OCI-M2 (cell line): ENCODE data around the gene ZNF430.
A peak's percentile ranks its signal among the peaks of the same experiment; 100 is the strongest.
"Not testable (repeated sequence)": the region's sequence is repeated elsewhere in the genome, so short reads cannot be mapped to it uniquely, and the experiment has no call there.

ENCODE experiments used
- DNase-seq: peaks from one replicate; lab custom pipeline; 2025; ENCODE audit not compliant: unreplicated experiment; lab: John Stamatoyannopoulos, UW

The ZNF430 gene

GRCh38 chr19:21020298-21021227, at the start of gene ZNF430:
Gene ZNF430 (plus strand): TSS chr19:21020657. CDS start chr19:21020801, 144 bp downstream.
- peak; percentile 75 for DNase-seq

GRCh38 chr19:20992788-20993187, 27.7 kb upstream of the ZNF430 start:
- not testable (repeated sequence) for DNase-seq

- DNase-seq, result no peak
Observed at GRCh38 chr19:20999731-21000352, 20.6 kb upstream of the ZNF430 start.

- not testable (repeated sequence) for DNase-seq
Observed at GRCh38 chr19:21021238-21021637, 781 bp downstream of the ZNF430 start.

- no peak for DNase-seq
Observed at GRCh38 chr19:21022996-21023395, 2.5 kb downstream of the ZNF430 start.

GRCh38 chr19:21023901-21024300, 3.4 kb downstream of the ZNF430 start:
- DNase-seq, result no peak

- DNase-seq, result no peak
Observed at GRCh38 chr19:21028969-21029268, 8.5 kb downstream of the ZNF430 start.

- no peak for DNase-seq
Observed at GRCh38 chr19:21045028-21045427, 24.6 kb downstream of the ZNF430 start.

GRCh38 chr19:21046489-21046888, 26.0 kb downstream of the ZNF430 start:
- DNase-seq, result no peak

- DNase-seq, result no peak
Observed at GRCh38 chr19:21047716-21048115, 27.3 kb downstream of the ZNF430 start.

- DNase-seq, result no peak
Observed at GRCh38 chr19:21052902-21053301, 32.4 kb downstream of the ZNF430 start.

- DNase-seq, result no peak
Observed at GRCh38 chr19:21065336-21065735, 44.9 kb downstream of the ZNF430 start.

GRCh38 chr19:21082011-21082975, 61.8 kb downstream of the ZNF430 start, which contains the start of gene ZNF714:
Gene ZNF714 (plus strand): TSS chr19:21082203. CDS start chr19:21098269, 16,066 bp downstream.
- peak; percentile 66 for DNase-seq

GRCh38 chr19:21084343-21084742, 63.9 kb downstream of the ZNF430 start:
- DNase-seq, result no peak

- no peak for DNase-seq
Observed at GRCh38 chr19:21087871-21088270, 67.4 kb downstream of the ZNF430 start.

GRCh38 chr19:21092109-21092508, 71.7 kb downstream of the ZNF430 start:
- DNase-seq, result no peak

- no peak for DNase-seq
Observed at GRCh38 chr19:21094347-21095025, 74.0 kb downstream of the ZNF430 start.

- no peak for DNase-seq
Observed at GRCh38 chr19:21098291-21098690, 77.8 kb downstream of the ZNF430 start.

GRCh38 chr19:21101521-21102242, 81.2 kb downstream of the ZNF430 start:
- no peak for DNase-seq

GRCh38 chr19:21109116-21109515, 88.7 kb downstream of the ZNF430 start:
- DNase-seq, result no peak
